Caco-2 (cell line): Measurements from ENCODE around the gene SYNGR3. TPM values are rescaled to one million over a fixed set of nuclear protein-coding genes. Genes with fewer than 3 reads are reported as not detected.

Experiments
- BruUV-seq: library from RNA; stranded (reverse); fragments of 400-500 nt; replicated peaks from 2 replicates; lab custom pipeline; 2021; lab: Mats Ljungman, UMichigan
- CTCF ChIA-PET: fragments of 300-600 bp; sonication (Branson Sonifier 250); formaldehyde crosslinking; loops from one replicate; lab custom pipeline; 2022; ENCODE audit warnings: antibody characterized with exemption; lab: Charles Lee
- POLR2A ChIA-PET: fragments of 300-600 bp; sonication (Branson Sonifier 250); formaldehyde crosslinking; loops from one replicate; lab custom pipeline; 2022; ENCODE audit warnings: antibody characterized with exemption; lab: Charles Lee
- DNase-seq, 2 experiments: peaks; one replicate each; pipeline versions ENCODE4 v3.0.0 to v3.0.0-alpha.2; 2020 to 2022
- H3K27me3 ChIP-seq: replicated peaks from 2 replicates; pipeline ENCODE4 v1.6.0; 2011; ENCODE audit warnings: low read length; ENCODE audit not compliant: control insufficient read depth, insufficient read depth
- H3K36me3 ChIP-seq: 2 replicates; pipeline ENCODE4 v1.5.1; 2011; ENCODE audit warnings: low read length; ENCODE audit not compliant: control insufficient read depth, insufficient read depth
- H3K4me1 ChIP-seq: fragments of 250-450 bp; sonication (Bioruptor Pico); 2 replicates; pipeline ENCODE4 v1.5.1; 2020; ENCODE audit warnings: mild to moderate bottlenecking
- H3K4me3 ChIP-seq: 2 replicates; pipeline ENCODE4 v1.5.1; 2011; ENCODE audit warnings: low read depth, mild to moderate bottlenecking, control low read depth, low read length
- H3K9me3 ChIP-seq: fragments of 250-450 bp; sonication (Bioruptor Pico); 2 replicates; pipeline ENCODE4 v1.5.1; 2020; ENCODE audit warnings: mild to moderate bottlenecking, moderate library complexity
- H3K27ac Mint-ChIP-seq: one replicate; pipeline ENCODE4 v1.8.0; 2022; ENCODE audit warnings: mixed read lengths; ENCODE audit not compliant: unreplicated experiment
- H3K27me3 Mint-ChIP-seq: one replicate; pipeline ENCODE4 v1.8.0; 2022; ENCODE audit warnings: mixed read lengths; ENCODE audit not compliant: insufficient read depth, unreplicated experiment
- H3K36me3 Mint-ChIP-seq: one replicate; pipeline ENCODE4 v1.8.0; 2022; ENCODE audit warnings: mild to moderate bottlenecking, mixed read lengths; ENCODE audit not compliant: insufficient read depth, unreplicated experiment
- H3K4me1 Mint-ChIP-seq: one replicate; pipeline ENCODE4 v1.8.0; 2022; ENCODE audit warnings: low read depth, mixed read lengths; ENCODE audit not compliant: unreplicated experiment
- H3K4me3 Mint-ChIP-seq: one replicate; pipeline ENCODE4 v1.8.0; 2022; ENCODE audit warnings: mild to moderate bottlenecking, moderate library complexity, mixed read lengths; ENCODE audit not compliant: unreplicated experiment
- H3K9me3 Mint-ChIP-seq: one replicate; pipeline ENCODE4 v1.8.0; 2022; ENCODE audit warnings: mixed read lengths; ENCODE audit not compliant: unreplicated experiment
- intact Hi-C: fragments of 100-400 bp; cut with micrococcal nuclease; formaldehyde crosslinking; loops from one replicate; pipeline ENCODE4 v1.10.0; 2022; ENCODE audit not compliant: unreplicated experiment
- total RNA-seq: library from RNA; stranded (reverse); gene quantifications from 2 replicates; pipeline ENCODE4 v1.2.3, GENCODE V29; 2022
- TF ChIP-seq, protein P1 (sequence below), 2 experiments: fragments of 200-600 bp in 1 of 2; IDR thresholded peaks; 1 replicate in 1 of 2; 2 replicates in 1 of 2; pipeline versions ENCODE4 v1.5.1 to v1.8.0; 2011 to 2022; ENCODE audit warnings: antibody characterized with exemption in 1 of 2, control low read depth in 1 of 2, inconsistent platforms in 1 of 2, low read depth in 1 of 2, low read length in 1 of 2, mild to moderate bottlenecking in 1 of 2, moderate library complexity in 1 of 2; ENCODE audit not compliant: insufficient read depth in 1 of 2, severe bottlenecking in 1 of 2, unreplicated experiment in 1 of 2

Gene SYNGR3
- total RNA-seq, 1 experiment from 2014 or later, result 2.9 TPM

GRCh38 chr16:2025251-2025650, 35.5 kb downstream of the SYNGR3 start:
- ChIA-PET CTCF (no interaction called here), POLR2A (no interaction called here)
- H3K36me3 Mint-ChIP-seq, result no peaks in the 10 kb centered on the region
- DNase-seq, result no peak
- H3K4me1 Mint-ChIP-seq, result peaks cover 18% of the 10 kb centered on the region
- Histone ChIP-seq H3K9me3 (no peaks in the 10 kb centered on the region), H3K4me1 (peaks cover 17% of the 10 kb centered on the region), H3K4me3 (no peak overlapping the region), H3K36me3 (no peaks in the 10 kb centered on the region), H3K27me3 (no peaks in the 10 kb centered on the region)
- BruUV-seq, result no TSS peak
- H3K27me3 Mint-ChIP-seq, result no peaks in the 10 kb centered on the region
- no peaks in the 10 kb centered on the region for H3K9me3 Mint-ChIP-seq
- TF ChIP-seq, protein P1, sequence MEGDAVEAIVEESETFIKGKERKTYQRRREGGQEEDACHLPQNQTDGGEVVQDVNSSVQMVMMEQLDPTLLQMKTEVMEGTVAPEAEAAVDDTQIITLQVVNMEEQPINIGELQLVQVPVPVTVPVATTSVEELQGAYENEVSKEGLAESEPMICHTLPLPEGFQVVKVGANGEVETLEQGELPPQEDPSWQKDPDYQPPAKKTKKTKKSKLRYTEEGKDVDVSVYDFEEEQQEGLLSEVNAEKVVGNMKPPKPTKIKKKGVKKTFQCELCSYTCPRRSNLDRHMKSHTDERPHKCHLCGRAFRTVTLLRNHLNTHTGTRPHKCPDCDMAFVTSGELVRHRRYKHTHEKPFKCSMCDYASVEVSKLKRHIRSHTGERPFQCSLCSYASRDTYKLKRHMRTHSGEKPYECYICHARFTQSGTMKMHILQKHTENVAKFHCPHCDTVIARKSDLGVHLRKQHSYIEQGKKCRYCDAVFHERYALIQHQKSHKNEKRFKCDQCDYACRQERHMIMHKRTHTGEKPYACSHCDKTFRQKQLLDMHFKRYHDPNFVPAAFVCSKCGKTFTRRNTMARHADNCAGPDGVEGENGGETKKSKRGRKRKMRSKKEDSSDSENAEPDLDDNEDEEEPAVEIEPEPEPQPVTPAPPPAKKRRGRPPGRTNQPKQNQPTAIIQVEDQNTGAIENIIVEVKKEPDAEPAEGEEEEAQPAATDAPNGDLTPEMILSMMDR (IDR thresholded peaks at IDR 0.05; ENCODE audit: insufficient read depth in 1 of 2, low read depth in 1 of 2, low read length in 1 of 2, severe bottlenecking in 1 of 2, unreplicated experiment in 1 of 2), result no peak
- intact Hi-C loops, result no loop called here
- H3K27ac Mint-ChIP-seq, result no peak overlapping the region
- H3K4me3 Mint-ChIP-seq, result peak overlapping the region; percentile 73

GRCh38 chr16:2025878-2026460, 36.2 kb downstream of the SYNGR3 start:
- peaks cover 17% of the 10 kb centered on the region for H3K4me1 ChIP-seq
- no peak overlapping the region for H3K4me3 ChIP-seq
- no TSS peak for BruUV-seq
- intact Hi-C loops, result no loop called here
- H3K9me3 ChIP-seq, result no peaks in the 10 kb centered on the region
- ChIA-PET POLR2A (no interaction called here), CTCF (no interaction called here)
- H3K27me3 Mint-ChIP-seq, result no peaks in the 10 kb centered on the region
- no peaks in the 10 kb centered on the region for H3K36me3 ChIP-seq
- DNase-seq, result no peak
- TF ChIP-seq, protein P1 (IDR thresholded peaks at IDR 0.05; ENCODE audit: insufficient read depth in 1 of 2, low read depth in 1 of 2, low read length in 1 of 2, severe bottlenecking in 1 of 2, unreplicated experiment in 1 of 2), result no peak
- H3K9me3 Mint-ChIP-seq, result no peaks in the 10 kb centered on the region
- no peaks in the 10 kb centered on the region for H3K27me3 ChIP-seq
- peaks cover 18% of the 10 kb centered on the region for H3K4me1 Mint-ChIP-seq
- H3K27ac Mint-ChIP-seq, result no peak overlapping the region
- H3K36me3 Mint-ChIP-seq, result no peaks in the 10 kb centered on the region
- peak overlapping the region; percentile 73 for H3K4me3 Mint-ChIP-seq

- Histone ChIP-seq H3K27me3 (no peaks in the 10 kb centered on the region), H3K4me3 (peak within 1 kb of the TSS; percentile 44), H3K36me3 (no peaks in the 10 kb centered on the region), H3K4me1 (peaks cover 17% of the 10 kb centered on the region), H3K9me3 (no peaks in the 10 kb centered on the region)
- Mint-ChIP-seq H3K27me3 (no peaks in the 10 kb centered on the region), H3K36me3 (no peaks in the 10 kb centered on the region), H3K4me3 (peak within 1 kb of the TSS; percentile 73), H3K9me3 (no peaks in the 10 kb centered on the region), H3K27ac (no peak within 1 kb of the TSS), H3K4me1 (peaks cover 18% of the 10 kb centered on the region)
- no TSS peak for BruUV-seq
- POLR2A ChIA-PET, result interaction anchor here (0.6 kb wide), 1 partner anchor 13 kb away, joined by 6 read pairs; no protein-coding TSS in a partner anchor
- TF ChIP-seq, protein P1 (IDR thresholded peaks at IDR 0.05; ENCODE audit: insufficient read depth in 1 of 2, low read depth in 1 of 2, low read length in 1 of 2, severe bottlenecking in 1 of 2, unreplicated experiment in 1 of 2), result no peak
- peak in 1 of 2 experiments; percentile 50 for DNase-seq
- intact Hi-C loops, result loop anchor here (1.0 kb wide), 1 partner anchor 21 kb away; the partner anchor contains the start of genes NTHL1 and TSC2
- CTCF ChIA-PET, result no interaction called here
Observed at GRCh38 chr16:2026461-2027023, 36.8 kb downstream of the SYNGR3 start, which contains the start of gene NHERF2. NHERF2 (plus strand) TSS chr16:2026902; CDS start chr16:2027006, 104 bp downstream.
